Osteoblast (primary cell): ENCODE data around the gene GTPBP10. TPM values are rescaled to one million over a fixed set of nuclear protein-coding genes. Genes with fewer than 3 reads are reported as not detected.

Experiments used
- DNase-seq: peaks from one replicate; pipeline ENCODE4 v3.0.0; 2011; ENCODE audit warnings: low spot score, mixed read lengths; ENCODE audit not compliant: insufficient read length; ENCODE audit errors: missing footprints
- H2AFZ ChIP-seq: 2 replicates; pipeline ENCODE4 v1.6.0; 2011; ENCODE audit warnings: mild to moderate bottlenecking, low read length
- H3K27ac ChIP-seq: 2 replicates; pipeline ENCODE4 v1.5.1; 2011; ENCODE audit warnings: mild to moderate bottlenecking, low read depth, low read length, moderate library complexity
- H3K27me3 ChIP-seq: 2 replicates; pipeline ENCODE4 v1.6.0; 2012; ENCODE audit warnings: mild to moderate bottlenecking, control low read depth, inconsistent platforms, low read length, moderate library complexity; ENCODE audit not compliant: insufficient read depth
- H3K36me3 ChIP-seq: 2 replicates; pipeline ENCODE4 v1.5.1; 2011; ENCODE audit warnings: mild to moderate bottlenecking, low read length, control low read depth, moderate library complexity; ENCODE audit not compliant: insufficient read depth
- H3K4me1 ChIP-seq: 2 replicates; pipeline ENCODE4 v1.5.1; 2011; ENCODE audit warnings: mild to moderate bottlenecking, low read length, control low read depth, moderate library complexity; ENCODE audit not compliant: insufficient read depth
- H3K4me2 ChIP-seq: 2 replicates; pipeline ENCODE4 v1.6.0; 2011; ENCODE audit warnings: mild to moderate bottlenecking, low read length; ENCODE audit not compliant: insufficient read depth
- H3K4me3 ChIP-seq: fragments of 200-600 bp; sonication (generic); 3 replicates; pipeline ENCODE4 v1.5.1; 2012; ENCODE audit warnings: mild to moderate bottlenecking, low read length, inconsistent platforms; ENCODE audit not compliant: insufficient read depth
- H3K79me2 ChIP-seq: 2 replicates; pipeline ENCODE4 v1.6.0; 2012; ENCODE audit warnings: mild to moderate bottlenecking, low read length, control low read depth, inconsistent platforms; ENCODE audit not compliant: insufficient read depth
- H3K9me3 ChIP-seq: 2 replicates; pipeline ENCODE4 v1.5.1; 2011; ENCODE audit warnings: low read depth, low read length, control low read depth
- H4K20me1 ChIP-seq: 2 replicates; pipeline ENCODE4 v1.6.0; 2012; ENCODE audit warnings: mild to moderate bottlenecking, low read length, control low read depth; ENCODE audit not compliant: insufficient read depth
- CTCF ChIP-seq: IDR thresholded peaks from 2 replicates; pipeline ENCODE4 v1.5.1; 2011; ENCODE audit warnings: mild to moderate bottlenecking, low read depth, low read length, moderate library complexity; ENCODE audit errors: extremely low read depth
- total RNA-seq: library from RNA; depleted of rRNA; stranded (reverse); fragments of >200 nt; gene quantifications from 2 replicates; pipeline ENCODE4 v1.2.3, GENCODE V29; 2012

GTPBP10 gene
- total RNA-seq, 1 donor = 21.0 TPM

DNA sequence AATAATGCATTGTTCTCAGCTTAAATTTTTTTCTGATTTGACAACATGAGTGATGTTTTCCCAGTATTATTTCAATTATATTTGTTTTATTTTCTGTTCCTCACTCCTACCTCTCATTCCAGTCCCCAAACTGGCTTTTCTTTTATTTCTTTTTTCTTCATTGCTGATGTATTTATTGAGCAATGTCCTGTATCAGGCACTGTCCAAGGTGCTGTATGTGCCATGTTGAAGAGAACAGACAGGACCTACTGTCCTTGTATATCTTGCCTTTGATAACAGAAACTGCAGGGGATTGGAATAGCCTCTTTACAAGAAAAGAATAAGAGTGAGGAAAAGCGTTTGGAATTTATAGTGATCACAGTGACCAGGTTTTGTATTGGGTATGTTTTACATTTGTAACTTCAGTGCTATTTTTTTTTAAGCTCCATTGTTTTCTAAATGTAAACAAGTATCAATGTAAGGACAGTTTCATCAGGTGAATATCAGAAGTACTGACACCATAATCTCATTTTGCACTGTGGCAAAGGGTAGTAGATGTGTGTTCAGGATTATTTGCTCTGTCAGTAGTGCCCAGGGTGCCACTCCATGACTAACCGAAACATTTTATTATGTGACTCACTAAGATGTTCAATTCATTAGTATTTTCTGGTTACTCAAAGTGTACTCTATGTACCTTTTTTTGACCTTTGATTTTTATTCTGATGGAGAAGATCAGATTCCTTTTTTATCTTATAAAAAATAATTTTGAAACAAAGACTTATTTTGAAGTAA, 41.1 kb downstream of the GTPBP10 start:
- Histone ChIP-seq H4K20me1 (no peaks in the 10 kb centered on the region), H3K4me1 (peaks cover 27% of the 10 kb centered on the region), H3K79me2 (no peaks in the 10 kb centered on the region), H2AFZ (no peak overlapping the region), H3K4me3 (no peak overlapping the region), H3K4me2 (no peak overlapping the region), H3K27ac (no peak overlapping the region), H3K36me3 (peaks cover 13% of the 10 kb centered on the region), H3K9me3 (no peaks in the 10 kb centered on the region), H3K27me3 (no peaks in the 10 kb centered on the region)
- no peak for TF ChIP-seq CTCF
- no peak for DNase-seq

DNA sequence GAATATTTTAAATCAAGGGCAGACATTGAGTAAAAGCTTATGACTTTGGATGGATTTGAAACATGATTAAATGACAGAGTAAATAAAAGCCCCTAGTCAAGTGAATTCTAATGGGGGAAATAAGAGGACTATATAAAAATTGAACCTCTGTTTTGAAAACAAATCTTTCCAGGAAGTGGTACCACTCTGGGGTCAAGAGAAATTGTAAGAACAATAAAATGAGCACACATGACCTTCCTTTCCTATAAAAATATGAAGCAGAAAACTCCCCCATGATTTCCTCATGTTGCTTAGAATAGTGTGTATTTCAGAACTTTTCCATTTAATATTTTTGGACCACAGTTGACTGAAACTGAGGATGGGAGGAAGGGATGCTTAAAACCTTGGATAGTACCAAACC, 44.4 kb downstream of the GTPBP10 start:
- Histone ChIP-seq H3K27ac (no peak overlapping the region), H3K4me1 (peaks cover 2% of the 10 kb centered on the region), H4K20me1 (no peaks in the 10 kb centered on the region), H3K9me3 (no peaks in the 10 kb centered on the region), H3K79me2 (no peaks in the 10 kb centered on the region), H2AFZ (no peak overlapping the region), H3K36me3 (peaks cover 5% of the 10 kb centered on the region), H3K4me2 (no peak overlapping the region), H3K4me3 (no peak overlapping the region), H3K27me3 (no peaks in the 10 kb centered on the region)
- DNase-seq = no peak
- TF ChIP-seq CTCF = no peak

DNA sequence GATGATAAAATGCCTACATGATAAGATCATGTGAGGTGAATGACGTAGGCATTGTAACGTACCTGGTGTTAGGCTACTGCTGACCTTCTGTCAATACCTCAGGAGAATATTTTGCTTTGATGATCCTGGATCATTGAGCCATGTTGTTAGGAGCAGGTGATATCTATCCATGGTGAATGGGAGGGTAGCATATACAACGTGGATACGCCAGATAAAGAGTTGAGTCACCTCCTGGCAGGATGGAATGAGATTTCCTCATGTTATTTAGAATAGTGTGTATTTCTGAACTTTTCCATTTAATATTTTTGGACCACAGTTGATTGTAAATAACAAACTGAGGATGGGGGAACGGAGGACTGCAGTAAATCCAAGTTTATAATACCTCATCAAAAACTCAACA, 45.0 kb downstream of the GTPBP10 start:
- Histone ChIP-seq H3K4me1 (peaks cover 2% of the 10 kb centered on the region), H4K20me1 (no peaks in the 10 kb centered on the region), H3K79me2 (no peaks in the 10 kb centered on the region), H3K27me3 (no peaks in the 10 kb centered on the region), H3K36me3 (no peaks in the 10 kb centered on the region), H2AFZ (no peak overlapping the region), H3K27ac (no peak overlapping the region), H3K4me2 (no peak overlapping the region), H3K9me3 (no peaks in the 10 kb centered on the region), H3K4me3 (no peak overlapping the region)
- DNase-seq = no peak
- TF ChIP-seq CTCF = no peak

DNA sequence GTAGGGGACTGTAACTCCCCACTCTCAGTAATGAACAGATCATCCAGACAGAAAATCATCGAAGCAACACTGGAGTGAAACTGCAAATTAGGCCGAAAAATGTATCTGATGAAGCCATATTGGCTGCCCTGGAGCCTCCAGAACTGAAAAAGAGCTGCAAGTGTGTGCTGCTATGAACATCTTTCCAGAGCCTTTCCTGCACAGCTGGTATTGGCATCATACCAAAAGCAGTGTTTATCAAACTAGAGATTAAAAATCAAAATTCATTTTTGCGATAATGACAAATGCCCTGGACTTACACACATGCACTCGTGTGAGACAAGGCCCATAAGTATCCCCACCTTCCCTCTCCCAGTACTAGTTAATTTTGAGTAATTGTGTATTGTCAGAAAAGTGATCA, 49.9 kb downstream of the GTPBP10 start:
- no peak for TF ChIP-seq CTCF
- H3K4me2 ChIP-seq = no peak overlapping the region
- no peaks in the 10 kb centered on the region for H3K4me1 ChIP-seq
- no peaks in the 10 kb centered on the region for H4K20me1 ChIP-seq
- no peak overlapping the region for H3K4me3 ChIP-seq
- H2AFZ ChIP-seq = no peak overlapping the region
- H3K27ac ChIP-seq = no peak overlapping the region
- H3K9me3 ChIP-seq = no peaks in the 10 kb centered on the region
- H3K79me2 ChIP-seq = no peaks in the 10 kb centered on the region
- no peaks in the 10 kb centered on the region for H3K36me3 ChIP-seq
- no peaks in the 10 kb centered on the region for H3K27me3 ChIP-seq
- DNase-seq = peak; percentile 65
